Breast epithelium (tissue), 3 donors: ENCODE results near the gene CRIM1.

Experiments used
- CTCF ChIP-seq, 3 donors: fragments of 450-650 bp; IDR thresholded peaks; one replicate each; pipeline ENCODE4 v1.5.1; 2016 to 2017; ENCODE audit warnings: antibody characterized with exemption in 3 of 3, mild to moderate bottlenecking in 3 of 3, moderate library complexity in 3 of 3
- POLR2A ChIP-seq: fragments of 450-650 bp; IDR thresholded peaks from one replicate; pipeline ENCODE4 v1.6.1; 2016; ENCODE audit warnings: antibody characterized with exemption, mild to moderate bottlenecking, moderate library complexity
- POLR2AphosphoS5 ChIP-seq, 3 donors: sonication (generic); formaldehyde crosslinking; IDR thresholded peaks; one replicate each; pipeline ENCODE4 v1.6.1; 2017; ENCODE audit warnings: antibody characterized with exemption in 3 of 3

GRCh38 chr2:36492216-36492945 is 136.8 kb downstream of the CRIM1 start:
- TF ChIP-seq CTCF (IDR thresholded peaks at IDR 0.05) (no peak), POLR2AphosphoS5 (IDR thresholded peaks at IDR 0.05) (no peak), POLR2A (no peak)
